ENCODE results near the gene CACNA1F. TPM values are rescaled to one million over a fixed set of nuclear protein-coding genes. Genes with fewer than 3 reads are reported as not detected.

Gene CACNA1F
- total RNA-seq, 1 experiment from 2014 or later, result not detected

DNA sequence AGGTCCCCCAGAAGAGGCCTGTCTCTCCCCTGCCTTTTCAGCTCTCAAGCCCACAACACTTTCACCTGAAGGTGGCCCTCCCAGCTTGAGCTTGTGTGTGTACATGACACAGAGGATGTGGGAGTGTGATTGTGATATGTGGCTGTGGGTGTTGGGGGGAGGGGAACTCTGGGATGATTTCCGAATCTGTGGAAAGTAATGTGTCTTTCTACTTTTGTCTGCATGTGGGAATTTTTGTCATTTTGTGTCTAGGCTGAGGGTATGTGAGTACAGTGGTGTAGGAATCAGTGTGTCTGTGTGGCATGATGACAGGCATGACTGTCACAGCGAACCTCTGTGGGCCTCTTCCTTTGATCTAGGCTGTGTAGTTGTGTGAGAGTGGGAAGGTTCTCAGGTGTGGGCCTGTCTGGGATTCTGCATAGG lies 39.6 kb downstream of the CACNA1F start:
- no TSS peak for BruUV-seq (replicated peaks)
- DNase-seq, result no peak
- Histone ChIP-seq H3K4me3 (no peak overlapping the region), H3K9me2 (ENCODE audit: insufficient read depth) (no peaks in the 10 kb centered on the region), H3K27me3 (ENCODE audit: insufficient read depth, low read depth) (no peaks in the 10 kb centered on the region), H4K20me1 (ENCODE audit: insufficient read depth) (no peaks in the 10 kb centered on the region), H3K4me1 (replicated peaks; ENCODE audit: insufficient read depth) (no peaks in the 10 kb centered on the region), H3K27ac (no peak overlapping the region), H3K9me3 (ENCODE audit: insufficient read depth, low read depth) (no peaks in the 10 kb centered on the region), H2AFZ (no peak overlapping the region), H3K36me3 (ENCODE audit: low read depth) (no peaks in the 10 kb centered on the region), H3K79me2 (ENCODE audit: low read depth) (no peaks in the 10 kb centered on the region), H3K4me2 (no peak overlapping the region), H3F3A (ENCODE audit: insufficient read depth, low read depth) (no peaks in the 10 kb centered on the region)
- CTCF ChIA-PET, result no interaction called here
- POLR2A ChIA-PET (ENCODE audit: unreplicated experiment), result no interaction called here
- intact Hi-C loops (cut with micrococcal nuclease; ENCODE audit: unreplicated experiment), result no loop called here
- TF ChIP-seq, protein P1, sequence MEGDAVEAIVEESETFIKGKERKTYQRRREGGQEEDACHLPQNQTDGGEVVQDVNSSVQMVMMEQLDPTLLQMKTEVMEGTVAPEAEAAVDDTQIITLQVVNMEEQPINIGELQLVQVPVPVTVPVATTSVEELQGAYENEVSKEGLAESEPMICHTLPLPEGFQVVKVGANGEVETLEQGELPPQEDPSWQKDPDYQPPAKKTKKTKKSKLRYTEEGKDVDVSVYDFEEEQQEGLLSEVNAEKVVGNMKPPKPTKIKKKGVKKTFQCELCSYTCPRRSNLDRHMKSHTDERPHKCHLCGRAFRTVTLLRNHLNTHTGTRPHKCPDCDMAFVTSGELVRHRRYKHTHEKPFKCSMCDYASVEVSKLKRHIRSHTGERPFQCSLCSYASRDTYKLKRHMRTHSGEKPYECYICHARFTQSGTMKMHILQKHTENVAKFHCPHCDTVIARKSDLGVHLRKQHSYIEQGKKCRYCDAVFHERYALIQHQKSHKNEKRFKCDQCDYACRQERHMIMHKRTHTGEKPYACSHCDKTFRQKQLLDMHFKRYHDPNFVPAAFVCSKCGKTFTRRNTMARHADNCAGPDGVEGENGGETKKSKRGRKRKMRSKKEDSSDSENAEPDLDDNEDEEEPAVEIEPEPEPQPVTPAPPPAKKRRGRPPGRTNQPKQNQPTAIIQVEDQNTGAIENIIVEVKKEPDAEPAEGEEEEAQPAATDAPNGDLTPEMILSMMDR (conservative IDR thresholded peaks at IDR 0.05), result no peak
- no peak for TF ChIP-seq EZH2 (IDR thresholded peaks at IDR 0.05; ENCODE audit: low read depth)

DNA sequence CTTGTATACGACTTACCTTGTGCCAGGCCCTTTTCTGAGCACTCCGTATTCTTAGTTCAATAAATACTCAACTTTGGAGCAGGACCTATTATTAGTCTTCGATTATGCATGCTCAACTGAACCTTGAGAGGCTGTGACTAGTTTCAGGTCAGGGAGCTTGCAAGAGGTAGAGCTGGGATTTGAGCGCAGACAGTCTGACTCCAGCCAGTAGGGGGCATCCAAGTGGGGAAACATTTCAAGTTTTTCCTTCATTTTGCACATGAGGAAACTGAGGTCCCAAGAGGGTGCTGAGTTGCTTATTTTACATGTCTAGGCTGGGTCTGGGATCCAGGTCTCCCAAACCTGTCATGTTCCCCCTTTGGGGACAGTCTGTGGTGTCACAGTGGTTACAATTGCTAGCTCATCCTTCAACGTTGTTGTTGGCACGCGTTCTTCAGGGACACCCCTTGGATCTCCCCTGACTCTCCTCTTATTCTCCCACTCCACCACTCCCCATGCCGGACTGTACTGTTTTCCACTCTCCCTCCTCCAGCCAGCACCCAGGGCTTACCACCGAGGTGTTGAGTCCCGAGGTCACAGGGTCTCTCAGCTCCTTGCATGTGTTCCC lies 40.3 kb downstream of the CACNA1F start:
- POLR2A ChIA-PET (ENCODE audit: unreplicated experiment), result interaction anchor here (0.5 to 0.6 kb wide), 3 partner anchors 26 to 235 kb away, joined by 3 to 4 read pairs (median 4); no protein-coding TSS in a partner anchor

DNA sequence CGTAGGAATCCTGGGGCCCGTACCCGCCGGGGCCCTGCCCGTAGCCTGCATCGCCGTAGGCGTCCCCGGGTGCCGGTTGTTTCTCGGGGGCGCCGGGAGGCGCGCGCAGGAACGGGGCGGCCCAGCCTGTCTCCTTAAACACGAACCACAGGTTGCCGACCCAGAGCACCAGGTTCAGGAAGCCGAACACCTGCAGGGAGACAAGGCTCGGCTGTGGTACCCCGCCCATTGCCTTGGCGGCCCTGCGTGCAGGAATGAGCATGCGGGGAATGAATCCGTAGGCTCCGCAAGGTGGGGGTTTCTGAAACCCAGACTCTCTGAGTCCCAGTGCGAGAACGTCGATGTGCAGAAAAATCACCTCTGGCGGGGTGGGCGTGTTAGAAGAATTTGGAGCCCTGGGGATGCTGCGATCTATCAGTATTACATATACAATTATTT lies 41.5 kb downstream of the CACNA1F start:
- DNase-seq, result no peak
- Histone ChIP-seq H3K27me3 (ENCODE audit: insufficient read depth, low read depth) (no peaks in the 10 kb centered on the region), H2AFZ (0 out of 2 replicates have a peak overlapping the region, but pooled peaks have one; percentile 48), H3K4me3 (peak overlapping the region; percentile 57; the same call in 1 of the 2 replicates), H3K4me1 (replicated peaks; ENCODE audit: insufficient read depth) (no peaks in the 10 kb centered on the region), H4K20me1 (ENCODE audit: insufficient read depth) (no peaks in the 10 kb centered on the region), H3K27ac (0 out of 2 replicates have a peak overlapping the region, but pooled peaks have one; percentile 23), H3K9me2 (ENCODE audit: insufficient read depth) (no peaks in the 10 kb centered on the region), H3K79me2 (ENCODE audit: low read depth) (no peaks in the 10 kb centered on the region), H3F3A (ENCODE audit: insufficient read depth, low read depth) (no peaks in the 10 kb centered on the region), H3K9me3 (ENCODE audit: insufficient read depth, low read depth) (no peaks in the 10 kb centered on the region), H3K4me2 (peak overlapping the region; percentile 54), H3K36me3 (ENCODE audit: low read depth) (no peaks in the 10 kb centered on the region)
- TF ChIP-seq, protein P1 (conservative IDR thresholded peaks at IDR 0.05), result no peak
- TF ChIP-seq EZH2 (IDR thresholded peaks at IDR 0.05; ENCODE audit: low read depth), result no peak
- CTCF ChIA-PET, result interaction anchor here (1.0 kb wide), 1 partner anchor 36 kb away, joined by 3 read pairs; no protein-coding TSS in a partner anchor
- BruUV-seq (replicated peaks), result TSS peak; percentile 83
- intact Hi-C loops (cut with micrococcal nuclease; ENCODE audit: unreplicated experiment), result loop anchor here (2.0 kb wide), 1 partner anchor 77 kb away; the partner anchor contains the start of gene PPP1R3F
- POLR2A ChIA-PET (ENCODE audit: unreplicated experiment), result interaction anchor here (0.6 to 1.4 kb wide), 6 partner anchors 43 to 913 kb away, joined by 3 to 14 read pairs (median 8); partner anchors contain the start of genes CCDC22 and PPP1R3F

More for the DNA sequence above, 40.3 kb downstream of the CACNA1F start:
- DNase-seq, result peak in 1 of 2 experiments; percentile 40
- no peak overlapping the region for H3K4me2 ChIP-seq
- no peaks in the 10 kb centered on the region for H3K79me2 ChIP-seq (ENCODE audit: low read depth)
- no peaks in the 10 kb centered on the region for H3K4me1 ChIP-seq (replicated peaks; ENCODE audit: insufficient read depth)
- BruUV-seq (replicated peaks), result no TSS peak
- intact Hi-C loops (cut with micrococcal nuclease; ENCODE audit: unreplicated experiment), result no loop called here
- no peaks in the 10 kb centered on the region for H3F3A ChIP-seq (ENCODE audit: insufficient read depth, low read depth)
- no peak overlapping the region for H3K4me3 ChIP-seq
- no peak overlapping the region for H2AFZ ChIP-seq
- no peak overlapping the region for H3K27ac ChIP-seq
- H3K27me3 ChIP-seq (ENCODE audit: insufficient read depth, low read depth), result no peaks in the 10 kb centered on the region
- H3K36me3 ChIP-seq (ENCODE audit: low read depth), result no peaks in the 10 kb centered on the region
- CTCF ChIA-PET, result interaction anchor here (0.5 to 0.7 kb wide), 3 partner anchors 26 to 704 kb away, joined by 3 to 6 read pairs (median 3); no protein-coding TSS in a partner anchor
- no peak for TF ChIP-seq EZH2 (IDR thresholded peaks at IDR 0.05; ENCODE audit: low read depth)
- TF ChIP-seq, protein P1 (conservative IDR thresholded peaks at IDR 0.05), result peak; percentile 54
- H3K9me3 ChIP-seq (ENCODE audit: insufficient read depth, low read depth), result no peaks in the 10 kb centered on the region
- H3K9me2 ChIP-seq (ENCODE audit: insufficient read depth), result no peaks in the 10 kb centered on the region
- no peaks in the 10 kb centered on the region for H4K20me1 ChIP-seq (ENCODE audit: insufficient read depth)
